Upper lobe of right lung (tissue), 1 donor: ENCODE measurements around the gene FAM181A. TPM values are rescaled to one million over a fixed set of nuclear protein-coding genes. Genes with fewer than 3 reads are reported as not detected.

Source experiments
- ATAC-seq: fragments of 200-7000 bp; cut with Tn5 transposase; one replicate; pipeline ENCODE4 v1.9.1; 2020; ENCODE audit warnings: mild to moderate bottlenecking, moderate library complexity
- DNase-seq: peaks from one replicate; pipeline ENCODE4 v3.0.0-alpha.2; 2020
- H3K27ac ChIP-seq: fragments of 200-600 bp; one replicate; pipeline ENCODE4 v1.8.0; 2022
- H3K27me3 ChIP-seq: fragments of 200-600 bp; one replicate; pipeline ENCODE4 v1.8.0; 2022; ENCODE audit warnings: mild to moderate bottlenecking
- H3K36me3 ChIP-seq: fragments of 200-600 bp; one replicate; pipeline ENCODE4 v1.8.0; 2022
- H3K4me1 ChIP-seq: fragments of 200-600 bp; one replicate; pipeline ENCODE4 v1.8.0; 2022
- H3K4me3 ChIP-seq: fragments of 200-600 bp; one replicate; pipeline ENCODE4 v1.8.0; 2022; ENCODE audit warnings: mild to moderate bottlenecking
- H3K9me3 ChIP-seq: fragments of 200-600 bp; one replicate; pipeline ENCODE4 v1.8.0; 2022
- intact Hi-C: fragments of 100-400 bp; cut with DNase I; formaldehyde crosslinking; loops from one replicate; pipeline ENCODE4 v1.11.0; 2022
- total RNA-seq: library from RNA; stranded (reverse); fragmentation: NEBNext Ultra II Directional; extraction: Animal tissue kit (Norgen Biotek cat#: 25700); gene quantifications from one replicate; pipeline ENCODE4 v1.2.1, GENCODE V29; 2021
- TF ChIP-seq, protein P1 (sequence below): fragments of 200-600 bp; IDR thresholded peaks from one replicate; pipeline ENCODE4 v1.8.0; 2022; ENCODE audit warnings: antibody characterized with exemption
- donor health status: DM: no; HTN: yes; CAD: no; lungs with severe emphysema.

FAM181A gene
- total RNA-seq, 1 donor from 2014 or later: 3.5 TPM

DNA sequence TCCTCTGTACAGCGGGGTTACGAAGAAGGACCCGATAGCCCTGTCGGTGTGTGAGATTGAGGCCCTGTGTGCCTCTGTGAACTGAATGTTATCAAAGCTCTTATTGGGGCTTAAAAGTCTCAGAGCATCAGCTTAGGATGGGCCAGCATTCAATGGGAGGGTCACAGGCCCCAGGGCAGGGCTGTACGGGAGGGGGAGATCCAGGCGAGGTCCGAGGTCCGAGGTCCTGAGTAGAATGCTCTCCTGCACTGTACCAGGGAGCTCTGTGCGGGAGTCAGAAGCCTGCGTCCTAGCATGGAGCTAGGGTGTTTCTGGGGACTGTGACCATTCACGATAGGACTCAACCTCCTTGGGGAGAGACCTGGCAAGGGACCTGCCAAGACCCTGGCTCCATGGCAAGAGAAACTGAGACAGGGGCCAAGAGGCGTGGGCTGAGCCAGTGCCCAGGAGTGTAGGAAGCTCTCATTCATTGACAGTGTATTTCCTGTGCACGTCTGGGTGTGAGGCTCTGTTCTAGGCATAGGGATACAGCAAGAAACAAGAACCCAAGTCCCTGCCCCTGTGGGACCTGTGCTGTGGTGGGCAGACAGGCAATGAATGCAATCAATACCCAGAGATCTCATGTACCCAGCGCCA, 12.0 kb upstream of the FAM181A start:
- TF ChIP-seq, protein P1, sequence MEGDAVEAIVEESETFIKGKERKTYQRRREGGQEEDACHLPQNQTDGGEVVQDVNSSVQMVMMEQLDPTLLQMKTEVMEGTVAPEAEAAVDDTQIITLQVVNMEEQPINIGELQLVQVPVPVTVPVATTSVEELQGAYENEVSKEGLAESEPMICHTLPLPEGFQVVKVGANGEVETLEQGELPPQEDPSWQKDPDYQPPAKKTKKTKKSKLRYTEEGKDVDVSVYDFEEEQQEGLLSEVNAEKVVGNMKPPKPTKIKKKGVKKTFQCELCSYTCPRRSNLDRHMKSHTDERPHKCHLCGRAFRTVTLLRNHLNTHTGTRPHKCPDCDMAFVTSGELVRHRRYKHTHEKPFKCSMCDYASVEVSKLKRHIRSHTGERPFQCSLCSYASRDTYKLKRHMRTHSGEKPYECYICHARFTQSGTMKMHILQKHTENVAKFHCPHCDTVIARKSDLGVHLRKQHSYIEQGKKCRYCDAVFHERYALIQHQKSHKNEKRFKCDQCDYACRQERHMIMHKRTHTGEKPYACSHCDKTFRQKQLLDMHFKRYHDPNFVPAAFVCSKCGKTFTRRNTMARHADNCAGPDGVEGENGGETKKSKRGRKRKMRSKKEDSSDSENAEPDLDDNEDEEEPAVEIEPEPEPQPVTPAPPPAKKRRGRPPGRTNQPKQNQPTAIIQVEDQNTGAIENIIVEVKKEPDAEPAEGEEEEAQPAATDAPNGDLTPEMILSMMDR: no peak
- H3K27me3 ChIP-seq: no peaks in the 10 kb centered on the region
- intact Hi-C loops: no loop called here
- no peak overlapping the region for H3K4me3 ChIP-seq
- no peaks in the 10 kb centered on the region for H3K4me1 ChIP-seq
- H3K36me3 ChIP-seq: no peaks in the 10 kb centered on the region
- DNase-seq: no peak
- ATAC-seq: no peak
- no peaks in the 10 kb centered on the region for H3K9me3 ChIP-seq
- H3K27ac ChIP-seq: no peak overlapping the region

DNA sequence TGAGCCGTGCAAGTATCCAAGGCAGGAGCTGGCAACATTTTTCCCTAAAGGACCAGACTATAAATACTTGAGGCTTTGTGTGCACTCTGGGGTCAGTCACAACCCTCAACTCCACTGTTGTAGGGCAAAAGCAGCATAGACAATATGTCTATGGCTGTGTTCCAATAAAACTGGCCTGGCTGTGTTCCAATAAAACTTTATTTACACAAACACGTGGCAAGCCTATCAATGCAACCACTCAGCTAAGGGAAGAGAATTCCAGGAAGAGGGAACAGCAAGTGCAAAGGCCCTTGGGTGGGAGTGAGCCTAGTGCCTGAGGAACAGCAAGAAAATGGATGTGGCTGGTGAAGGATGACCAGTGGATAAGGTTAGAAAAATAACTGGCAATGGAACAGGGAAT, 11.3 kb upstream of the FAM181A start:
- TF ChIP-seq, protein P1: no peak
- no peak overlapping the region for H3K4me3 ChIP-seq
- no peak overlapping the region for H3K27ac ChIP-seq
- no peaks in the 10 kb centered on the region for H3K27me3 ChIP-seq
- H3K36me3 ChIP-seq: no peaks in the 10 kb centered on the region
- DNase-seq (no peak), ATAC-seq (no peak)
- no peaks in the 10 kb centered on the region for H3K4me1 ChIP-seq
- intact Hi-C loops: no loop called here
- no peaks in the 10 kb centered on the region for H3K9me3 ChIP-seq

DNA sequence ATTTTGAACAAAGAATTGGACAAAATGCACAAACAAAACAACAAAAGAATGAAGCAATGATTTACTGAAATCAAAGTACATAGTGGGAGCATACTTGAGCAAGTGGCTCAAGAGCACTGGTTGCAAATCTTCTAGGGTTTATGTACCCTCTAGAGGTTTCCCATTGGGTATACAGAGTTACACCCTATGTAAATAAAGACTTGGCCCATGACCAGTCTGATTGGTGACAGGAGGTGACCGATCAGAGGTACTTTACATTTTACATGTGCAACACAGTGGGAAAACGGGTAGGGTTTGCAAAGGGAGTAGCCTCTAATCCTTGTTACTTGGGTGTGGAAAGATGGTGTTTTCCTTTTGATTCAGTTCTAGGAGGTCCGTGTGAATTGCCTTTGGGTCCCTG, 10.6 kb upstream of the FAM181A start:
- DNase-seq (no peak), ATAC-seq (peak; percentile 78)
- H3K9me3 ChIP-seq: no peaks in the 10 kb centered on the region
- H3K4me1 ChIP-seq: no peaks in the 10 kb centered on the region
- no peak overlapping the region for H3K27ac ChIP-seq
- intact Hi-C loops: no loop called here
- TF ChIP-seq, protein P1: no peak
- H3K4me3 ChIP-seq: no peak overlapping the region
- H3K36me3 ChIP-seq: no peaks in the 10 kb centered on the region
- no peaks in the 10 kb centered on the region for H3K27me3 ChIP-seq

DNA sequence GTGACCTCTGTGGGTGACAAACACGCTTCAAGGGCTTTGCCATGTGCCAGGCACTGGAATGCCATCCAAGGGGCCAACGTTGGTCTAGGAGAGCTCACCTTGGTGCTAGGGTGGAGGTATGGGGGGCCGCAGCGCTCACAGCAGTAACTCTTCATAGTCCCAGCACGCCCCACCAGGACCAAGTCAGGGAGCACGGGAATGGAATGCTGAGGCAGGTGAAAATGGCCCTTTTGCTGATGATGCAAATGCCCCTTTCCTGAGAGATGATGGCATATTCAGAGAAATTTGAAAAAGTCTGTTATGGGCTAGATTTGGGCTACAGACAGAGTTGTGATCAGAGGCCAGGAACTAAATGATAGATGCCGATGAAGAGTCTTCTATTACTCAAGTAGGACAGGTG, 10.0 kb upstream of the FAM181A start:
- intact Hi-C loops: no loop called here
- TF ChIP-seq, protein P1: no peak
- no peaks in the 10 kb centered on the region for H3K9me3 ChIP-seq

DNA sequence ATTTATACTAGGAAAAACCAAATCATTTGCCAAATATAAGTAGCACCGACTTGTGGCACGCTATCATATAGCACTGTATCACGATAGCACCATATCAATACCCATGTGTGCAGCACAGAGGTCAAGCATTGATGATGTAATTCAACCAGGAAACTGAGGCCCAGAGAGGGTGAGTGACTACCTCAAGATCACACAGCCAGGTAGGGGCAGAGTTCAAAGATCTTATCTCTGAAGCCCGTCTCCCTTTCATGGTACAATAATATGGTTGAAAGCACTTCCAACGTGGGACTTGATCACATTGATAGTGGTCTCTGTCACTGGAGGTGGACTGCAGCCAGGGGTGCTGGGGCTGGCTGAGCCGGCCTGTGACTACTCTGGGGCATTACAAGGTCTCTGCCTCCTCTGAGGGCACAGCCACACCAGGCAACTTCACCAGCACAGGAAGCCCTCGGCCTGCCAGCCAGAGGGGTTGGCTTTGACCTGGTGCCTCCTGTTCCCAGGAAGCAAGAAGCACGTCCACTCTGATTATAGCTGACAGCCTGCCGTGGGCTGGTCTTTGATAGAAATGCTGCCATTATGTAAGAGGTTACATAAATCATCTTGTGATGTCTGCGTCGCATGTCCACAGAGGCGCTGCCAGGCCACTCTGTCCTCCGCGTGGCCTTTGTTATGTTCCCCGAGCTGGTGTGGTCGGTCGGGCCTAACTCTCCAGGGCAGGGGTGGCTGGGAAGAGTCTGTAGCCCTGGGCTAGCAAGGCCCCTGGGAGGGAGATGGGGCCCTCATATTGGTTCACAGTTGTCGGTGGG, 5.9 kb upstream of the FAM181A start:
- H3K27ac ChIP-seq: no peak overlapping the region
- no peak overlapping the region for H3K4me3 ChIP-seq
- intact Hi-C loops: no loop called here
- H3K9me3 ChIP-seq: no peaks in the 10 kb centered on the region
- ATAC-seq (peak; percentile 29), DNase-seq (no peak)
- no peaks in the 10 kb centered on the region for H3K4me1 ChIP-seq
- H3K36me3 ChIP-seq: no peaks in the 10 kb centered on the region
- H3K27me3 ChIP-seq: no peaks in the 10 kb centered on the region
- TF ChIP-seq, protein P1: no peak

More for the DNA sequence above, 10.0 kb upstream of the FAM181A start:
- DNase-seq (no peak), ATAC-seq (no peak)
- H3K36me3 ChIP-seq: no peaks in the 10 kb centered on the region
- no peaks in the 10 kb centered on the region for H3K27me3 ChIP-seq
- H3K4me3 ChIP-seq: no peak overlapping the region
- H3K4me1 ChIP-seq: no peaks in the 10 kb centered on the region
- no peak overlapping the region for H3K27ac ChIP-seq
